Forelimb muscle (tissue), 1 donor: ENCODE results near the gene ICE2. TPM values are rescaled to one million over a fixed set of nuclear protein-coding genes. Genes with fewer than 3 reads are reported as not detected.
A peak's percentile ranks its signal among the peaks of the same experiment; 100 is the strongest.

Source experiments
- DNase-seq: peaks from one replicate; pipeline ENCODE4 v3.0.0-alpha.2; 2013; ENCODE audit warnings: low read depth
- polyA plus RNA-seq: library from polyadenylated mRNA; unstranded; fragments of 120-200 nt; gene quantifications from one replicate; pipeline ENCODE4 v1.2.1, GENCODE V29; 2013; ENCODE audit not compliant: insufficient read length

Gene ICE2
- polyA plus RNA-seq, 1 donor, result 37.5 TPM

DNA sequence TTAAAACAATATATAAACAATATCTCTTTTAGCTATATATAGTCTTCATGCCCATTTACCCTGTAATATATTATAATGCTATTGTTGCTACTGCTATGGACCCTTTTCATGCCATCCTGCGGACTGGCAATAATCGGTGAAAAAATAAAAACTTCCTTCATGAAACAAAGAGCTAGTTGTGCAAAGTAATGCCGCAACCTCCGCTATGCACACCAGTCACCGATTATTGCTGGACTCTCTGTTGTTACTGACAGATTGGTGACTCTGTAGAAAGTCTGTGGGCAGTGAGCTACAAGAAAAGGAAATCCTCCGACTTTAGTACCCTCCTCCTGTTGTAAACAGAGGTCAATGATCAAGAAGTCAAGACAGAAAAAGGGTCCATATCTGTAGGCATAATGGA lies 17.9 kb upstream of the ICE2 start:
- no peak for DNase-seq

DNA sequence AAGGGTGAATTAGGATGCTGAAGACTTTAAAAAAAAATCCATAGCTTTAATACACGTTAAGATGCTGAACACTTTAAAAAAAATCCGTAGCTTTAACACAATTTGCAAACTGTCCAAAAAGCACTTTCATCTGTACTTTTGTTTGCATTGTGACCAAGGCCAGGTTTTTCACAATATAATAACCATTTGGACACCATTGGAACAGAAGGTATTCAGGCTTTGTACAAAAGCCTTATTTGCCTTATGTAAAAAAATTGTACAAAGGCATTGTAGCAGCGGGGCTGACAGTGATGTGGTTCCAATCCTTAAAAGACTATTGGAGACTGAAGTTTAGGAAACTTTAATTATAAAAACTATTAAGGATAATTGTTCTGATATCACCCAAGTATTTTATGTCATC lies 15.2 kb upstream of the ICE2 start:
- DNase-seq, result no peak

DNA sequence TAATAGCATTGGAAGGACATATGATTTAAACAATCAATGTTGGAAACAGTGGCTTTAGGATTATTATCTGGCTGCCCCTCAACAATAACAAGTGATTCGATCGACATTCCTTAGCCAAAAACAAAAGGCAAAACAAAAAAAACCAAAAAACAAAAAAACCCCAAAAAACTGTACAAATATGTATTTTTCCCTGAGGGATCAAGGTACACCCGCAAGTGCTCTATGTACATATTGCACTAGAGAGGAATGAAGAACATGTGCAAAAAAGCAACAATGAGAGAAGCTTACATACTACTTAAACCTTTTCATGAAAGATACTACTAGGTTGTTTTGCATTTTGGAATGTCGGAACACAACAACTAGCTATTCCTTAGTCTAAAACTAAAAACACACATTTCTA lies 14.2 kb upstream of the ICE2 start:
- no peak for DNase-seq

DNA sequence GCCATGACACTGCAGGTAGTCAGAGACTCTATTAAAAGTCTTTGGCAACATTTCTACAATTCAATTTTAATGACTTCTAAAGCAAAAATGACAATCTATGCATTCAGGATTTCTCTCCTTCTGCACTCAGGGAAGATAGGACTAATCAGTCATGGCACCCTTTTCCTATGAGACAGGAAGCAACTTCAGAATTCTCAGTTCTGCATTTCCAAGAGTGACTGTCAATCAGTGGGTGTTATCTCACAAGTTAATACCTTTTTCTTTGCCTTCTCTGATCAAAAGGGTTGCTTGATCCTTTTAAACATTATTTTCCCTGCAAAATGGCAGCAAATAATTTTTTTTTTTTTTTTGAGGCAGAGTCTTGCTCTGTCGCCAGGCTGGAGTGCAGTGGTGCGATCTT lies 7.8 kb upstream of the ICE2 start:
- DNase-seq, result no peak

DNA sequence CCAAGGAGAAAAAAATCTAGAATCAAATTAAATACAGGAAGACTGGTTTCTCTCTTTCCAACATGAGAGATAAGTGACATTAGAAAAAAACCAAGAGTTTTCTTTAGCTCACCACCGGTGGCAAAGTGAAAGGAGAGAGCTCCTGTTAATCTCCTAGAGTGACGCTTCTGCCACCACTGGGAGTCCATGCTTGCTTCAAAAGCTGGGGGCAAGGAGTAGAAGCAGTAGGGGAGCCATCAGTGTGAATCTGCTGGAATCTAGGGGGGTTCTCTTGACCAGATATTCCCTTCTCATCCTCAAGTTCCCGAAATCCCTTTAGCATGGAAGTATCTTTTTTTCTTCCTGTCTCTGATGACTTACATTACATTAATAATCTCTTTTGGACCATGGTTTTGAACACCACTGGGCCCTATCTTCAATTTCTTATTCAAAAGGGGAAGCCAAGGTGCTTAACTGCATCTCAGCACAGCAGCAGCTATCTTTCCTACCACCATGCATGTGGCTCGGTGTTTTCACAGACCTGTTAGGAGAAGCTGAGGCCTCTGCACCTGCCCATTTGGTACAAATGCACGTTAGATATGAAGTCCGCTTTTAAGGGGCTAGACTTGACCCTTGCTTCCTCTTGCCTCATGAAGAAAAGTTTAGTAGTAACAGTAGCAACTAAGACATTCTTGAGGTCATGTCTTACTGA lies 6.6 kb upstream of the ICE2 start:
- no peak for DNase-seq

DNA sequence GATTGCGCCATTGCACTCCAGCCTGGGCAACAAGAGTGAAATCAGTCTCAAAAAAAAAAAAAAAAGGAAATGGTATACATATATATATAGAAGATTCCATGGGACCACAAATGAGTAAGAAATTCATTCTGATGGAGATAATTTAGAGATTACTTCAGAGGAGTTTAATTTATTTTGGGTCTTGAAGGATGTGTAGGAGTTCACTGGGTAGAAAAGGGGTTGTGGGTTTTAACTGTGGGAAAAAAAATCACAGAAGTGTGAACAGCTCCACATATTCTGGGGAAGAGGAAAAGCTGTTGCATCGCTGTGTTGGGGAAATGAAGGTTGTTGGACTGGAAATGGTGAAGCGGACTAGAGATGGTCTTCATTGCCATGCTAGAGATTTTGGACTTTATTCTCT lies 4.1 kb upstream of the ICE2 start:
- no peak for DNase-seq

DNA sequence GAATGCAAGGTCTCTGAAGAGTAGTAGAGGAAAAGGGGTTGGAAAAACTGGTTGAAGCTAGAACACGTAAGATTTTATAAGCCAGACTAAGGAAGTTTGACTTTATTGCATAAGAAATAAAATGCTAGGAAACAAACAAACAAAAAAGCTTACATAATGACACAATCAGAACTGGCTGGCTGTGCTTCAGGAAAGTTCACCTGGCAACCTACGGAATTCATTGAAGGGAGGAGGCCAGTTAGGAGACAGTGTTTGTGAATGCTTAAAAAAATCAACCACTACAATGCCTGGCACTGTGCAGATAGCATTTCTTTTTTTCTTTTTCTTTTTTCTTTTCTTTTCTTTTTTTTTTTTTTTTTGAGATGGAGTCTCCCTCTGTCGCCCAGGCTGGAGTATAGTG lies 1.9 kb upstream of the ICE2 start:
- DNase-seq, result no peak

DNA sequence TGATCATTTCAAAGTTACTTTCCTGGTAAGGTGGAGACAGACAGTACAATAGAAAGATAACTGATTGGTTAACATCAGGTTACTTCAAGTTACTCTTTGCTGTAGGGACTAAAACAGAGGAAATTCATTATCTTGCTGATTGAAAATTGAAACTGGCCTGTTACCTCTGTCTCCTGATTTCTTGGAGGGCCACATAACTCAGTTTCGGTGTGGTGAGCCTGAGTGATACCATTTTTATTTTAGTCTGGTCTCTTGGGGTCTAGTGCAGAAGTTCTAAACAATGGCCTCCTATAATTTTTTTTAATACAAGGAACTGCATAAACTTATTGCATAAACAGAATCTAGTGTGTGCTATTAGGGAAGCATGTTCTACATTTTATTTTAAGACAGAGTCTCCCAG lies 1.2 kb upstream of the ICE2 start:
- no peak for DNase-seq

DNA sequence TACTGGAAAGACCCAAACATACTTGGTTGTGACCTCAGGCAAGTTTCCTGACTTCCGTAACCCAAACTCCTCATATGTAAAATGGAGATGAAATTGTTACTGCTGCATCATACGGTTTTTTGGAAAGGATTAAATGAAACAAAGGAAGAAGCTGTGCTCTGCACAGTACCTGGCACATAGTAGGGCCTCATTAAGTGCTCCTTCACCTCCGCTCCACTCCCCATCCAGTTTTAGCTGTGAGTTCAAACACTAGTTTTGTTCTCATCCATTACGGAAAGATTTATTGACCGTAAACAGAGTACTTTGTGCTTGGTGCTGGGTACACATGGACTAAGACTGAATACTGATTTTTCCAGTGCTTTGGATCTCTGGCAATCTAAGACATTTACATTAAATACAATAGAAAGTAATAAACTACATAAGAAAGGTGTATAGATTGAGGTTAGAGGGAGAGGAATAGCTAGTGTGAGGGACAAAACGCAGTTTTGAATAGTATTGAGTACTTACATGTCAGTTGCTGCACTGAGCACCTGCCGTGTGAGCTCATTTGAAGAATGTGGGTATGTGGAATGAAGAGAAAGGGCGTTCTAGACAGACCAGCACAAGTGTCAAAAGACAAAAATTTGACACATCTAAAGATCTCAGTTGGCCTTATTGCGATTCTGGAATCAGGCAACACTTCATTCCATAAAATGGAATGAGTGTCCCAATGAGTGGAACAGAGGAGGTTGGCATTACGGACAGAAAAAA lies 594 bp upstream of the ICE2 start:
- DNase-seq, result no peak

DNA sequence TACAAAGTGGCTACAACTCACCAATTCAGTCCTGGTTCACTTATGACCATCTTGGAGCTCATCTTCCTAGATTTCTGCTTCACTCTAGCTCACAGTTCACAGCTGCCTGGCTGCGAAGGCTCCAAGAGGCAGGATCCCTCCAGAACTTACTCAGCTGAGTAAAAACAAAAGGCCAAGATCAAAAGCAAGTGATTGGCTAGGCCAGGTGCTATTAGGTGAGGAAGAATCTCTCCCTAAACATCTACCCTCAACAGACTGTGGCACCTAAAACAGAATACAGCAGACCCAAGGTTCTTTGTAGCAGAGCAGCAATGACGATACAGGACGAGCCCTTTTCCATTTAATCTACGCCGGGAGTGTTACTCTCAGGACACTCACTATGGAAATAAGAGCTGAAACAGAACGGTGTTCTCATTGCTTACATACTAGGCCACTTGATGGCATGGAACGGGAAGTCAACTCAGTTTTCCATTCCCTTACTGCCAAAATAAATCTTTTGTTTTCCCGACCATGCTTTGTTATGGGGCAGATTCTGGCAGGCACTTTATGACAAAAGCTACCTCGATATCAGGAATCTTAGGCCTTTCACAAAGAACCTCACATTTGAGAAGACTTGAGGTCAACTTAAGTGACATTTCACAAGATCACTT lies 901 bp downstream of the ICE2 start:
- DNase-seq, result peak; percentile 25

DNA sequence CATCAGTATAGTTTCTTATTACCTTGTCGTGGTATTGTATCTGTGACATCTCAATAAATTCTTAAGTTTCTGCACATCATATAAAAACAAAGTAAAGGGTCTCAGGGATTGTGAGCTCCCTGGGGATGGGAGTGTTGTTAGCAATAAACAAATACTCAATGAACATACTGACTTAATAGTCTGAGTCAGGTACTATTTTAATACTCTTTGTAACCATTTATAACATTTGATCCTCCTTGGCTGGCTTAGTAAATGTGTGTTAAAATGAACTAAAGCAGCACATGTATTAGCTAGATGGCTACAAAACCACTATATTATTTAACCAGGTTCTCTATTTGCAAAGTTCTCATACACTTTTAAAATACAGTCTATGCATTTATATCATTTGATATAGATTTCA lies 1.8 kb downstream of the ICE2 start:
- no peak for DNase-seq

DNA sequence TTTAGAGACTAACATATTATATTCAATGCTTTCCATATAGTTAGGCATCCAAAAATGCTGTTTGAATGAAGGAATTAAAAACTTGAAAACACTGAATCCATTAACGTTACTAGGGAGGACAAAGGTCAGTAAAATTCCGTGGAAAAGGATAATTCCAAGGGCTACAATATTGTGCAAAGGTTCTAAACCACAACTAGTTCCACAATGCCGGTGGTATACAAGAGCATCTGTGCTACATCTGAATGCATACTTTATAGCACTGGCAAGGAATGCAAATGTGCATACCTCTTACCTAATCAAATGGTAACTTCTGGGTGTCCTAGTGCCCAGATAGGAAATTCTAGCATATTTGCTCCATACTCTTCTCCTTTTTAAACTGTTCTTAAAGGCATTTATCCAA lies 2.2 kb downstream of the ICE2 start:
- DNase-seq, result no peak

DNA sequence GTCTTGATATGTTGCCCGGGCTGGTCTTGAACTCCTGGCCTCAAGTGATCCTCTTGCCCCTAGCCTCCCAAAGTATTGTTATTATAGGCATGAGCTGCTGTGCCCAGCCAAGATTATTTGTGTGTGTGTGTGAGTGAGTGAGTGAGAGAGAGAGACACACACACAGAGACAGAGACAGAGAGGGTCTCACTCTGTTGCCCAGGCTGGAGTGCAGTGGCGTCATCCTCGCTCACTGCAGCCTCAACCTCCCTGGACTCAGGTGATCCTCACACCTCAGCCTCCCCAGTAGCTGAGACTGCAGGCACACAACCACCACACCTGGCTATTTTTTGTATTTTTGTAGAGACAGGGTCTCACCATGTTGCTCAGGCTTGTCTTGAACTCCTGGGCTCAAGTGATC lies 5.8 kb downstream of the ICE2 start:
- DNase-seq, result no peak

DNA sequence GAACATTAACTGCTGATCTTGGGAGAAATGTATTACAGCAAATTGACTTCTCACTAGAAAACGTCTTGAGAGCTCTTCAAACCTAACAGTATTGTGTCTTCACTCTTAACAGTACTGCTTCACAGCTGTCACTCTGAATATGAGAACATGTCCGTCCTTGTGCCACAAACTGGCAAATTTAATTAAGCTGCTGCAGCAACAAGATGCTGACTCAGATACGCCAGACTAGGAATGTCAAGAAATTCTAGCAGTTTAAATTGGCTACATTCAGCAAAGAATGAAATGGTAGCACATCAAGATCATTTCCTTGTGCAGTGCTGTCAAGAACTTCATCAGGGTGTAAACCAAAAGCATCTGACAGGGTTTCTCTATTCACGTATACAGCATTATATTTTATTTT lies 7.6 kb downstream of the ICE2 start:
- no peak for DNase-seq

DNA sequence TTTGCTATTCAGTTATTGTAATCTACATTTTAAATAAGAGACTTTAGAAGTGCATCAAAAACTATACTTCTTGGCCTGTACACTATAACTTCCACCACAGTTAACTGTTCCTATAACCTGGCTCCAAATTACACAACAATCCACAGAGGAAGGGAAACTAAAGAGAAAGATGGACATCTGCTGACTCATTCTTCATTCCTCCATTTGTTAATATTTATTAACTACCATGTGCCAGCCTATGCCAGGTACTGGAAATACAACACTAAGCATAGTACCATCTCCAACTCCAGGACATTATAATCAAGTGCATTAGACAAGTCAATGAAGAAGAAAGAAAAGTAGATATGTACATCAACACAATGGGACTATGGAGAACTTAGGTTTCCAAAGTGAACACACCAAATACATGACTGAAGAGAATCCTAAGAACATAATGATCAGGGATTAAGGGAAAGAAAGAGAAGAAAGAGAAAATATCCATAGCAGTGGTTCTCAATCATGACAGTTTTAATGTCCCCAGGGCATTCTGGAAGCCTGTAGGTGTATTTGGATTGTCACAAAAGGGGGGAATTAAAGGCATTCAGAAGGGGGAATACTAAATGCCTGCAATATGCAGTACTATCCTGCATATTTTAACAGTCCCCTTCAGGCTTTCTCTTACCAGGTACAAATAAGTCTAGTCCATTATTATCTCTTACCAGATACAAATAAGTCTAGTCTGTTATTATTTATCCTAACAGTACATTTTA lies 8.9 kb downstream of the ICE2 start:
- no peak for DNase-seq

DNA sequence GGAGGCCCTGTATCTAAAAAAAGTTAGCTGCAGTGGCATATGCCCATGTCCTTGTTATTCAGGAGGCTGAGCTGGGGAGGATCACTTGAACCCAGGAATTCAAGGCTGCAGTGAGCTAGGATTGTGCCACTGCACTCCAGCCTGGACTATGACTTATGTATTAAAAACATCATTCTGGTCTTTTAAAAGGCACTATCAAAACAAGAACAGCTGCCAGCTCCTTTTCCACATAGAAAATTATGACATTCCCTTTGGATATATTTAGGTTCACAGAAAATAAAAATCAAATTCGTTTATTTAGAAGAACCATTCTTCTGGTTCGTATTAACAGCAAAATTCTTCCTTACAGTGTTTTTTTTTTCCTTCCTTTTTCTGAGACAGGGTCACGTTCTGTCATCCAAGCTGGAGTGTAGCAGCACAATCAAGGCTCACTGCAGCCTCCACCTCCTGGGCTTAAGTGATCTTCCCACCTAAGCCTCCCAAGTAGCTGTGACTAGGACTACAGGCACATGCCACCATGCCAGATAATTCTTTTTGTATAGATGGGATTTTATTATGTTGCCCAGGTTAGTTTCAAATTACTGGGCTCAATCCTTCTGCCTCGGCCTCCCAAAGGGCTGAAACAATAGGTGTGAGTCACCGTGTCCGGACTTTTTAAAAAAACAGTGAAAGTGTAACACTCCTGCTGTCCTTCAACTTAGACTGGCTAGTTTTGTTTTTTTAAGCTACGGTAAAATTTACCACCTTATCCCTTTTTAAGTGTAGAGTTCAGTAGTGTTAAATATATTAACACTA lies 13.9 kb downstream of the ICE2 start:
- no peak for DNase-seq

DNA sequence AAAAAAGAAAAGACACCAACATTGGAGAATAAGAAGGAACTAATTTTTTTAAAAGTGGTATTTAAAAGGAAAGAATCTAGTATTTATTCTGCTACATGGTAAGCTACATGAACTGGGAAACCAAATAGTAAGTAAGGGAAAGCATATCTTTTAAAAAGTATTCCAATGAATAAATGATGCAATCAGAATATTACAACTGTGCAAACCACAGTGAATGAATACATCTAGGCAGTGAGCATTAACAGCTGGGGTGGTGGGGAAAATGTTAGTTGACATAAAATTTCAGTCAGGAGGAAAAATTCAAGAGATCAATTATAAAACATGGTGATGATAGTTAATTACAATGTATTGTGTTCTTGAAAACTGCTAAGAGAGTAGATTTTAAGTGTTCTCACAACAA lies 16.9 kb downstream of the ICE2 start:
- no peak for DNase-seq

DNA sequence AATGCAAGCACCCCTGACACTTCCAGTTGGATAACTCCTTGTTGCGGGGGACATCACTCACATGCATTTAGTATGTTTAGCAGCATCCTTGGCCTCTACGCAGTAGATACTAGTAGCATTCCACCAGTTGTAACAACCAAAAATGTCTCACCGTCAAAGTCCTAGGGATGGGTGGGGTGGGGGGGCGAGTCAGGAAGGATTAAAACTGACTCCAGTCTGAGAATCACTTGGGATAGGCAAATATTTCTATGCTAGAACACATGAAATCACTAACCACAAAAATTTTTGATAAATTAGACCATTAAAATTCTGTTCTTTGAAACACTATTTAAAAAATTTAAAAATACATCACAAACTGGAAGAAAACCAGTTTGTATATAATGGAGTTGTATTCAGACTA lies 18.0 kb downstream of the ICE2 start:
- no peak for DNase-seq

DNA sequence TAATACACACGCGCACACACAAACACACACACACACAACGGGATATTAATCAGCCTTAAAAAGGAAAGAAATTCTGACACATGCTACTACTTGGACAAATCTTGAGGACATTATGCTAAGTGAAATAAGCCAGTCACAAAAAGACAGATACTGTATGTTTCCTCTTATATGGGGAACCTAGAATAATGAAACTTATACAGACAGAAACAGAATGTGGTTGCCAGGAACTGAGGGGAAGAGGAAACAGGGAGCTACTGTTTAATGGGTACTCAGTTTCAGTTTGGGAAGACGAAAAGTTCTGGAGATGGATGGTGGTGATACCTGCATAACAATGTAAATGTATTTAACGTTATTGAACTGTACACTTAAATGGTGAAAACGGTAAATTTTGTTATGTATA lies 20.2 kb downstream of the ICE2 start:
- DNase-seq, result no peak

DNA sequence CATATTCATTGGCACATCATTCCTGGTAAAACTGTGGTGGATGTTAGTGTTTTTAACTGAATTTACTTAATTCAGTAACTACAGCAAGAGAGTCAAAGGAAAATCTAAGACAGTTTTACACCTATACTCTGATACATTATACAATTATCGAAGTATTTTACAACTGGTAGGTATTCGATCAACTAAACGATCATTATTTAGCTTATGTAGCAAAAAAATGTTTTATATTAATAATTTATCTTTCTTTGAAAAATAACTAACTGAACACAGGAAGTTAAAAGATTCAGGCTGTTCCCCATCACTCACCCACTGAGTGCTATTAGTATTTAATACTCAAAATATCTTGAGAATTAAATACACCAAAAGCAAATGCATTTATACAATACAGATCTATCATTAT lies 21.0 kb downstream of the ICE2 start:
- DNase-seq, result no peak

DNA sequence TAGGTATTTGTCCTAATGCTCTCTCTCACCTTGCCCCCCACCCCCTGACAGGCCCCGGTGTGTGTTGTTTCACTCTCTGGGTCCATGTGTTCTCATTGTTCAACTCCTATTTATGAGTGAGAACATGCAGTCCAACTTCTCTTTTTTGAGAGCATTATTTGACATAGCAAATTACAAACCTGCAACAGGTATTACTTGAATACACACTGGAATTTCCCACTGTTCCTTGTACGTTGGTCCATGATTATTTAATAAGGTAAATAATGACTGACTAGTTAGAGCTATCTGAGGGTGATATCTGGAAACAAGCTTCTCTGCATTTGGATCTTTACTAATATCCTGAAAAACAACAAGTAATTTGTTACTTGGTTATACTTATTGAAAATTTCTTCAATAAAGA lies 24.1 kb downstream of the ICE2 start:
- no peak for DNase-seq
